Left lung (tissue), 10 donors: Measurements from ENCODE around the gene ACTR3. TPM values are rescaled to one million over a fixed set of nuclear protein-coding genes. Genes with fewer than 3 reads are reported as not detected.

Experiments
- ATAC-seq: fragments of 200-7000 bp; cut with Tn5 transposase; one replicate; pipeline ENCODE4 v1.9.1; 2020; ENCODE audit warnings: moderate library complexity
- DNase-seq, 4 donors: peaks; one replicate each; pipeline ENCODE4 v3.0.0-alpha.2; 2013 to 2020
- H3K27ac ChIP-seq, 2 donors: fragments of 200-600 bp; sonication (generic) in 1 of 2; one replicate each; pipeline versions ENCODE4 v1.5.0 to v1.8.0; 2020 to 2021
- H3K27me3 ChIP-seq, 2 donors: fragments of 200-600 bp; sonication (generic) in 1 of 2; one replicate each; pipeline versions ENCODE4 v1.5.0 to v1.8.0; 2020 to 2021
- H3K36me3 ChIP-seq, 2 donors: fragments of 200-600 bp; sonication (generic) in 1 of 2; one replicate each; pipeline versions ENCODE4 v1.5.0 to v1.8.0; 2020 to 2021
- H3K4me1 ChIP-seq, 2 donors: fragments of 200-600 bp; one replicate each; pipeline ENCODE4 v1.8.0; 2021
- H3K4me3 ChIP-seq, 2 donors: fragments of 200-600 bp; sonication (generic) in 1 of 2; one replicate each; pipeline versions ENCODE4 v1.5.0 to v1.8.0; 2020 to 2021; ENCODE audit warnings: mild to moderate bottlenecking in 1 of 2
- H3K9me3 ChIP-seq, 2 donors: fragments of 200-600 bp; sonication (generic) in 1 of 2; one replicate each; pipeline versions ENCODE4 v1.5.0 to v1.8.0; 2020 to 2021
- CTCF ChIP-seq, 2 donors: fragments of 200-600 bp; sonication (generic) in 1 of 2; IDR thresholded peaks; one replicate each; pipeline versions ENCODE4 v1.5.0 to v1.8.0; 2021; ENCODE audit warnings: antibody characterized with exemption in 2 of 2
- intact Hi-C, 2 donors: fragments of 100-400 bp; cut with DNase I; formaldehyde crosslinking; loops; one replicate each; pipeline versions ENCODE4 v1.11.2 to v1.14.2; 2022
- polyA plus RNA-seq, 6 donors: library from polyadenylated mRNA; unstranded; fragments of 120-200 nt; gene quantifications; one replicate each; pipeline ENCODE4 v1.2.1, GENCODE V29; 2013; ENCODE audit not compliant: insufficient read length in 6 of 6
- total RNA-seq, 2 donors: library from RNA; stranded (reverse); fragmentation: NEBNext Ultra II Directional; extraction: Animal tissue kit (Norgen Biotek cat#: 25700); gene quantifications; one replicate each; pipeline ENCODE4 v1.2.1, GENCODE V29; 2021
- donor health status: DM: no; HTN: yes; CAD: no.
- donor health status: DM: no; HTN: no; CAD: no.

ACTR3 gene
- total and polyA plus RNA-seq, 8 donors: 151 to 324 (median 161) TPM

GRCh38 chr2:113985554-113986397 lies 95.9 kb downstream of the ACTR3 start:
- H3K27ac ChIP-seq: no peak overlapping the region
- H3K4me3 ChIP-seq: no peak overlapping the region
- H3K36me3 ChIP-seq: peaks cover 0 to 4% of the 10 kb centered on the region in 2 donors
- no peak for ATAC-seq
- intact Hi-C loops: no loop called here
- H3K9me3 ChIP-seq: no peaks in the 10 kb centered on the region
- no peaks in the 10 kb centered on the region for H3K27me3 ChIP-seq
- DNase-seq: no peak
- no peak for TF ChIP-seq CTCF (IDR thresholded peaks at IDR 0.05)
- no peaks in the 10 kb centered on the region for H3K4me1 ChIP-seq

- ATAC-seq: no peak
- Histone ChIP-seq H3K4me3 (no peak overlapping the region), H3K36me3 (peaks cover 0 to 2% of the 10 kb centered on the region in 2 donors), H3K9me3 (no peaks in the 10 kb centered on the region), H3K4me1 (no peaks in the 10 kb centered on the region), H3K27me3 (no peaks in the 10 kb centered on the region), H3K27ac (no peak overlapping the region)
- no peak for TF ChIP-seq CTCF (IDR thresholded peaks at IDR 0.05)
- intact Hi-C loops: no loop called here
- no peak for DNase-seq
These were observed 96.9 kb downstream of the ACTR3 start for GRCh38 chr2:113986762-113987290.

DNA sequence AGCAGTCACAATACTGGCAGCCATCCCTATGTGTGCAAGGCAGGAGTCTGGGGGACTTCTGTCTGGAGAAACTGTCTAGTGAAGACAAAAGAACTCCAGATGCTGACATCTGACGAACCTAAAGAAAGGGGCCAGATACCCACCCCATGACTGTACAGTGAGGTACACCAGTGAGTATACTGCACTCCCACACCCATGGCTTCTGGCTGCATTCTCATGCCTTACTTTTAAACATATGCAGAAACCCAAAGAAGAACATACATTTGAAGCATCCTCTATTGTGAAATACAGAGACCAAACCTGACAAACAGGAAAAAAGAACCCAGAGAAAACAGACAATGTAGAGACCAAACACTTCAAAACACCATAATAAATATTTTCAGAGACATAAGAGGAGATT lies 102.2 kb downstream of the ACTR3 start:
- intact Hi-C loops: no loop called here
- TF ChIP-seq CTCF (IDR thresholded peaks at IDR 0.05): no peak
- ATAC-seq: no peak

DNA sequence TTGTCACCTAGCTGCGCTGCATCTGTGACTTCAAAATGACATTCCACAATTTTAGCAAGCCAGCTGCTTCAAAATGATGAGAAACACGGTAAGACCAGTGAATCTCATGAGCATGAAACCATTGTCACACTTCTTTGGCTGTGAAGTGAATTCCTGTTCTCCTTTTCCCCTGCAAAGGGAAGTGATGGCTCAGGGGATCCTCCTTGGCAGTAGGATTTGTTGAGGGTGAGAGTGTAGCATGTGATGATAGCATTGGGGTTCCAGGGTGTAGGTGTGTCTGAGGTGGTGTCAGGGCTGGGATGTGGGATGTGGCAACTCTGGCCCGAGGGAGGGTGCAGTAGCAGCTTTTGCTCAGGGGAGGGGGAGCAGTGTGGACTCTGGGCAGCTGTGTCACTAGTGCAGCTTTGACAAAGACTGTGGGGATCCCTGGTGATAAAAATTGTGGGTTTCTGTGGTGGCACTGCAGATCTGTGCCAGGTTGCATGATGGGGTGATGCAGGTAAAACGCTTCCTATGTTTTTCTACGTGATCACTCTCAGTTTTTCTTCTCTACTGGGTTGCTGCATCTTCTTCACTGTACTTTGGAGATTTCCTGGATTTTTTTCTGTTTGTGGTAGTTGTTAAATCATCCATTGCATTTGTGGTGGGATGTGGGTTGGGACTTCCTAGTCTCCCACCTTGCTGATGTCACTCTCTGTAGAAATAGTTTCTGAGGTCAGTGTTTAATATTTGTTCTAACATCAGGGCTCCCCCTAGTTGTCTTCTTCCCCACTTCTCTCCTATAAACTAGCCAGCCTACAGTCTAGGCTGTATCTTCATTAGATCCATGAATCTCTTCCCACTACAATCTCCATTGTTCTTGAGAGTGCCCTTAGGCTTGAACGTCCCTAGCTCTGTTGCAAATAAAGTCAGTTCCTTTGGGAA lies 107.0 kb downstream of the ACTR3 start:
- DNase-seq (no peak), ATAC-seq (no peak)
- H3K4me3 ChIP-seq: no peak overlapping the region
- H3K27ac ChIP-seq: no peak overlapping the region
- no peaks in the 10 kb centered on the region for H3K36me3 ChIP-seq
- H3K4me1 ChIP-seq: no peaks in the 10 kb centered on the region
- H3K9me3 ChIP-seq: no peaks in the 10 kb centered on the region
- H3K27me3 ChIP-seq: no peaks in the 10 kb centered on the region
- no peak for TF ChIP-seq CTCF (IDR thresholded peaks at IDR 0.05)
- intact Hi-C loops: no loop called here

More for the DNA sequence above, 102.2 kb downstream of the ACTR3 start:
- no peak overlapping the region for H3K4me3 ChIP-seq
- H3K36me3 ChIP-seq: no peaks in the 10 kb centered on the region
- H3K9me3 ChIP-seq: no peaks in the 10 kb centered on the region
- no peaks in the 10 kb centered on the region for H3K27me3 ChIP-seq
- H3K4me1 ChIP-seq: no peaks in the 10 kb centered on the region
- no peak for DNase-seq
- no peak overlapping the region for H3K27ac ChIP-seq

DNA sequence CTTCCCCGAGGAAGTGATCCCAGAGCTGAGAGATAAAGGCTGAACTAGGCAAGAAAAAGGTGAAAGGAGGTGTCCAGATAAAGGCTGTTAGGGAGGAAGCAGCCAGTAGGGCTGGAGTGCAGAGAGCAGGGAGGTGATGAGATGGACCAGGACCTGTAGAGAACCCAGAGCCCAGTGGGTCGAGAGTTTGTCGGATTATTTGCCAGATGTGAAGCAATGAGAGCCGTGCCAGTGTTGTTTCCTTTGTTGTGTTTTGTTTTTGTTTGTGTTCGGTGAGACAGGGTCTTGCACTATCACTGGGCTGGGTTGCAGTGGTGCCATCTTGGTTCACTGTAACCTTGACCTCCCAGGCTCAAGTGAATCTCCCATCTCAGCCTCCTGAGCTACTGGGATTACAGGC lies 111.3 kb downstream of the ACTR3 start:
- Histone ChIP-seq H3K9me3 (no peaks in the 10 kb centered on the region), H3K4me3 (no peak overlapping the region), H3K27ac (no peak overlapping the region), H3K36me3 (no peaks in the 10 kb centered on the region), H3K27me3 (no peaks in the 10 kb centered on the region), H3K4me1 (no peaks in the 10 kb centered on the region)
- no peak for ATAC-seq
- intact Hi-C loops: no loop called here
- TF ChIP-seq CTCF (IDR thresholded peaks at IDR 0.05): no peak
- no peak for DNase-seq
